Muscle layer of duodenum (tissue), 2 donors: ENCODE results near the gene BCAP31.
"Not testable (repeated sequence)": the region's sequence is repeated elsewhere in the genome, so short reads cannot be mapped to it uniquely, and the experiment has no call there.

Source experiments
- H3K27ac ChIP-seq: one replicate; pipeline ENCODE4 v1.7.0; 2013; ENCODE audit warnings: mild to moderate bottlenecking, low read length
- H3K27me3 ChIP-seq: one replicate; pipeline ENCODE4 v1.7.0; 2013; ENCODE audit warnings: low read depth, mild to moderate bottlenecking, control low read depth, low read length
- H3K36me3 ChIP-seq, 2 donors: one replicate each; pipeline ENCODE4 v1.7.0; 2013; ENCODE audit warnings: low read length in 2 of 2, control low read depth in 1 of 2, mild to moderate bottlenecking in 1 of 2; ENCODE audit not compliant: insufficient read depth in 2 of 2, control insufficient read depth in 1 of 2
- H3K4me1 ChIP-seq, 2 donors: one replicate each; pipeline ENCODE4 v1.7.0; 2013; ENCODE audit warnings: low read length in 2 of 2, mild to moderate bottlenecking in 2 of 2, control low read depth in 1 of 2, moderate library complexity in 1 of 2; ENCODE audit not compliant: insufficient read depth in 2 of 2, control insufficient read depth in 1 of 2
- H3K4me3 ChIP-seq, 2 donors: one replicate each; pipeline ENCODE4 v1.7.0; 2013; ENCODE audit warnings: low read length in 2 of 2, low read depth in 1 of 2, mild to moderate bottlenecking in 1 of 2
- H3K9me3 ChIP-seq, 2 donors: one replicate each; pipeline ENCODE4 v1.7.0; 2013; ENCODE audit warnings: low read length in 2 of 2, control low read depth in 1 of 2, mild to moderate bottlenecking in 1 of 2; ENCODE audit not compliant: control insufficient read depth in 1 of 2
- donor health status: healthy.

Gene BCAP31

DNA sequence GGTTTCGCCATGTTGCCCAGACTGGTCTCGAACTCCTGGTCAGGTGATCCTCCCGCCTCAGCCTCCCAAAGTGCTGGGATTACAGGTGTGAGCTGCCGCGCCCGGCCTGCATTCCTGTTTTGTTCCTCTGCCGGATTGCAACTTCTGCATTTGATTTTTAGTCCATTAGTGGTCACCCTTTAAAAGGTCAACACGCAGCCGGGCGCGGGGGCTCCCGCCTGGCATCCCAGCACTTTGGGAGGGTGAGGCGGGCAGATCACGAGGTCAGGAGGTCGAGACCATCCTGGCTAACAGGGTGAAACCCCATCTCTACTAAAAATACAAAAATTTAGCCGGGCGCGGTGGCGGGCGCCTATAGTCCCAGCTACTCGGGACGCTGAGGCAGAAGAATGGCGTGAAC is 5.9 kb upstream of the BCAP31 start:
- H3K27ac ChIP-seq, H3K9me3 ChIP-seq, H3K4me3 ChIP-seq, H3K36me3 ChIP-seq, H3K27me3 ChIP-seq: not testable (repeated sequence)
- peaks cover 6 to 38% of the 10 kb centered on the region in 2 donors for H3K4me1 ChIP-seq

DNA sequence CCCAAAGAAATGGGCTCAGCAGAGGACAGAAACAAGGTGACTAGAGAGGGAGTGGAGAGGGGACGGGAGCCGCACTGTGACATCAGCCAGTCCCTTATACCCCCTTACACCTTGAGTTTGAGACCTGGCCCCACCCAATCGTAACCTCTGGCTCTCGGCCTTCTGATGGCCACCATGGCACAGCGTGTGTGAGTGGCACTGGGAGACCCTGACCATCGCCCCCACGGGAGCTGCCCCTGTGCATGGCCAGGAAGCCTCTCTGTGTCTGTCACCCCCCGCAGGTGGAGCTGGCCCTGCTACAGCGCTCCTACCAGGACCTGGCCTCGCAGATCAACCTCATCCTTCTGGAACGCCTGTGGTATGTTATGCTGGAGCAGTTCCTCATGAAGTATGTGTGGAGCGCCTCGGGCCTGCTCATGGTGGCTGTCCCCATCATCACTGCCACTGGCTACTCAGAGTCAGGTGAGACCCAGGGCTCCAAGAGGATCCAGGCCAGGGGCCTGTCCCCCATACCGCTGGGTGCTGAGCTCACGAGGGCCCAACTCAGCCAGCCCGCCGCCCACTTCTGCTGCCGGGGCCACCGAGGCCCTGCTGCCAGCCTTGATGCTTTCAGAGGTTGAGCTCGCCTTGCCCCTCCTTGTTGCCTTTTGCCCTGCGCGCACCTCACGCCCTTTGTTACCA is 4.9 kb upstream of the BCAP31 start:
- Histone ChIP-seq H3K27ac (no peak overlapping the region), H3K4me3 (no peak overlapping the region), H3K36me3 (peaks cover 0 to 3% of the 10 kb centered on the region in 2 donors), H3K4me1 (peaks cover 6 to 40% of the 10 kb centered on the region in 2 donors), H3K27me3 (no peaks in the 10 kb centered on the region), H3K9me3 (no peaks in the 10 kb centered on the region)

GRCh38 chrX:153728095-153728494 is 3.9 kb upstream of the BCAP31 start:
- Histone ChIP-seq H3K9me3 (no peaks in the 10 kb centered on the region), H3K27ac (no peak overlapping the region), H3K4me3 (no peak overlapping the region), H3K27me3 (no peaks in the 10 kb centered on the region), H3K4me1 (peaks cover 6 to 42% of the 10 kb centered on the region in 2 donors), H3K36me3 (peaks cover 0 to 3% of the 10 kb centered on the region in 2 donors)

- H3K36me3 ChIP-seq: peaks cover 0 to 3% of the 10 kb centered on the region in 2 donors
- H3K4me1 ChIP-seq: peaks cover 6 to 50% of the 10 kb centered on the region in 2 donors
- peak overlapping the region; percentile 72 for H3K27ac ChIP-seq
- no peaks in the 10 kb centered on the region for H3K9me3 ChIP-seq
- H3K4me3 ChIP-seq: peak overlapping the region; percentile 7 to 54
- H3K27me3 ChIP-seq: no peaks in the 10 kb centered on the region
Measured at GRCh38 chrX:153727123-153727931, 3.1 kb upstream of the BCAP31 start.

- H3K9me3 ChIP-seq: no peaks in the 10 kb centered on the region
- no peaks in the 10 kb centered on the region for H3K27me3 ChIP-seq
- H3K27ac ChIP-seq: peak overlapping the region; percentile 51
- no peaks in the 10 kb centered on the region for H3K36me3 ChIP-seq
- peaks cover 6 to 51% of the 10 kb centered on the region in 2 donors for H3K4me1 ChIP-seq
- H3K4me3 ChIP-seq: peak overlapping the region; percentile 7 to 54
Measured at GRCh38 chrX:153726286-153727122, 2.3 kb upstream of the BCAP31 start.

DNA sequence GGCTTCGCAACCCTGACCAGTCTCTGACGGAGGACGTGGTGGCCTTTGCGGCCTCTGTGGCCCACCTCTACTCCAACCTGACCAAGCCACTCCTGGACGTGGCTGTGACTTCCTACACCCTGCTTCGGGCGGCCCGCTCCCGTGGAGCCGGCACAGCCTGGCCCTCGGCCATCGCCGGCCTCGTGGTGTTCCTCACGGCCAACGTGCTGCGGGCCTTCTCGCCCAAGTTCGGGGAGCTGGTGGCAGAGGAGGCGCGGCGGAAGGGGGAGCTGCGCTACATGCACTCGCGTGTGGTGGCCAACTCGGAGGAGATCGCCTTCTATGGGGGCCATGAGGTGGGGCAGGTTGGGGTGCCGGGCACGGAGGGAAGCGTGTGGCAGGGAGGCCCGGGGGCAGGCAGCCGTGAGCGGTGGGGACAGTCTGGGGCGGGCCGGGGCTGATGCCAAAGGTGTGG is 1.7 kb upstream of the BCAP31 start:
- Histone ChIP-seq H3K27me3 (no peaks in the 10 kb centered on the region), H3K36me3 (peaks cover 0 to 1% of the 10 kb centered on the region in 2 donors), H3K27ac (no peak overlapping the region), H3K4me1 (peaks cover 6 to 51% of the 10 kb centered on the region in 2 donors), H3K4me3 (peak overlapping the region in 1 of 2 donors; percentile 54), H3K9me3 (no peaks in the 10 kb centered on the region)

DNA sequence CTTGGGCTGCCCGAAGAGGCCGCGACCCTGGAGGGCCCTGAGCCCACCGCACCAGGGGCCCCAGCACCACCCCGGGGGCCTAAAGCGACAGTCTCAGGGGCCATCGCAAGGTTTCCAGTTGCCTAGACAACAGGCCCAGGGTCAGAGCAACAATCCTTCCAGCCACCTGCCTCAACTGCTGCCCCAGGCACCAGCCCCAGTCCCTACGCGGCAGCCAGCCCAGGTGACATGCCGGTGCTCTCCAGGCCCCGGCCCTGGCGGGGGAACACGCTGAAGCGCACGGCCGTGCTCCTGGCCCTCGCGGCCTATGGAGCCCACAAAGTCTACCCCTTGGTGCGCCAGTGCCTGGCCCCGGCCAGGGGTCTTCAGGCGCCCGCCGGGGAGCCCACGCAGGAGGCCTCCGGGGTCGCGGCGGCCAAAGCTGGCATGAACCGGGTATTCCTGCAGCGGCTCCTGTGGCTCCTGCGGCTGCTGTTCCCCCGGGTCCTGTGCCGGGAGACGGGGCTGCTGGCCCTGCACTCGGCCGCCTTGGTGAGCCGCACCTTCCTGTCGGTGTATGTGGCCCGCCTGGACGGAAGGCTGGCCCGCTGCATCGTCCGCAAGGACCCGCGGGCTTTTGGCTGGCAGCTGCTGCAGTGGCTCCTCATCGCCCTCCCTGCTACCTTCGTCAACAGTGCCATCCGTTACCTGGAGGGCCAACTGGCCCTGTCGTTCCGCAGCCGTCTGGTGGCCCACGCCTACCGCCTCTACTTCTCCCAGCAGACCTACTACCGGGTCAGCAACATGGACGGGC is 1.0 kb upstream of the BCAP31 start:
- no peaks in the 10 kb centered on the region for H3K27me3 ChIP-seq
- H3K4me3 ChIP-seq: peak overlapping the region; percentile 16 to 54
- peaks cover 6 to 51% of the 10 kb centered on the region in 2 donors for H3K4me1 ChIP-seq
- peaks cover 3 to 5% of the 10 kb centered on the region in 2 donors for H3K36me3 ChIP-seq
- peak overlapping the region; percentile 39 for H3K27ac ChIP-seq
- H3K9me3 ChIP-seq: no peaks in the 10 kb centered on the region

GRCh38 chrX:153723351-153724251 is 586 bp downstream of the BCAP31 start:
- Histone ChIP-seq H3K27ac (peak overlapping the region; percentile 31), H3K36me3 (peaks cover 14 to 17% of the 10 kb centered on the region in 2 donors), H3K4me3 (peak overlapping the region; percentile 55 to 68), H3K27me3 (no peaks in the 10 kb centered on the region), H3K4me1 (peaks cover 6 to 46% of the 10 kb centered on the region in 2 donors), H3K9me3 (no peaks in the 10 kb centered on the region)

DNA sequence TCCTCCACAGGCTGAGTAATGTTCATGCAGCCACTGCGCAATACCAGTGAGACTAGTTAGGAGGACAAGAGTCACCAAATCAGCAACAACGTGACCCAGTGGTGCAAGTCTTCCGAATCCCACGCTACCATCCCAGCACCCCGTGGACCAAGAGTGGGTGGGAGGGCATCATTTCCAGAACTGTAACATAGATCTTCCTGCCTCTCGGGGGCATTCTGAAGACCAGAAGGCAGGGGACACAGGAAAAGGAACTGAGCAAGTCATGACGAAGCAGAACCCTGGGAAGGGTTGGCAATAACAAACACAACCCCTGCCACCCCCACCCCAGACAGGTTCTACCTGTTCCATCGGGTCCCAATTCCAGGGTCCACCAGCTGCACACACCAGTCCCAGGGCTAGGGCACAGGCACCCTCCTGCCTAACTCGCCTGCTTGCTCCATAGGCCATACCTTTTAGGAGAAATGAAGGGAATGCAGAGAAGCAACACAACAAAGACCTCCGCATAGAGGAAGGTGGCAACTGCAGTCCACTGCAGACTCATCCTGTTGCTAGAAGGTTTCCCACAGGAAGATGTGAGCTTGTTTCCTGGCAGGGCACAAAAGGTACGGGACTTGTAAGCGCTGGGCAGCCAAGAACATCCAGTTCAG is 1.4 kb downstream of the BCAP31 start:
- Histone ChIP-seq H3K4me3 (peak overlapping the region; percentile 55 to 68), H3K36me3 (peaks cover 14 to 17% of the 10 kb centered on the region in 2 donors), H3K27me3 (no peaks in the 10 kb centered on the region), H3K9me3 (no peaks in the 10 kb centered on the region), H3K4me1 (peaks cover 6 to 40% of the 10 kb centered on the region in 2 donors), H3K27ac (peak overlapping the region; percentile 31)
